Smooth muscle cell (in vitro differentiated cells): ENCODE results near the gene C19orf53. TPM values are rescaled to one million over a fixed set of nuclear protein-coding genes. Genes with fewer than 3 reads are reported as not detected.

Source experiments
- DNase-seq: peaks from one replicate; lab custom pipeline; 2025; ENCODE audit not compliant: unreplicated experiment; lab: John Stamatoyannopoulos, UW
- H2AFZ ChIP-seq: fragments of 200-600 bp; sonication (generic); 2 replicates; pipeline ENCODE4 v1.6.0; 2016; ENCODE audit warnings: antibody characterized with exemption, low read depth, mild to moderate bottlenecking
- H3F3A ChIP-seq: fragments of 200-600 bp; sonication (generic); 2 replicates; pipeline ENCODE4 v1.6.0; 2017; ENCODE audit warnings: antibody characterized with exemption, low read depth
- H3K27ac ChIP-seq: fragments of 200-600 bp; sonication (generic); 2 replicates; pipeline ENCODE4 v1.5.1; 2016; ENCODE audit warnings: low read depth, mild to moderate bottlenecking
- H3K27me3 ChIP-seq: fragments of 200-600 bp; sonication (generic); 2 replicates; pipeline ENCODE4 v1.6.1; 2016; ENCODE audit warnings: low read depth, mild to moderate bottlenecking
- H3K36me3 ChIP-seq: fragments of 200-600 bp; sonication (generic); 2 replicates; pipeline ENCODE4 v1.5.1; 2016; ENCODE audit warnings: low read depth
- H3K4me1 ChIP-seq: fragments of 200-600 bp; sonication (generic); 2 replicates; pipeline ENCODE4 v1.5.1; 2016; ENCODE audit warnings: low read depth
- H3K4me2 ChIP-seq: fragments of 200-600 bp; sonication (generic); 2 replicates; pipeline ENCODE4 v1.6.0; 2016; ENCODE audit warnings: mild to moderate bottlenecking
- H3K4me3 ChIP-seq: fragments of 200-600 bp; sonication (generic); 2 replicates; pipeline ENCODE4 v1.5.1; 2016; ENCODE audit warnings: mild to moderate bottlenecking
- H3K79me2 ChIP-seq: fragments of 200-600 bp; sonication (generic); 2 replicates; pipeline ENCODE4 v1.6.0; 2016; ENCODE audit warnings: low read depth, mild to moderate bottlenecking
- H3K9ac ChIP-seq: fragments of 200-600 bp; sonication (generic); 2 replicates; pipeline ENCODE4 v1.6.0; 2016; ENCODE audit warnings: low read depth
- H3K9me3 ChIP-seq: fragments of 200-600 bp; sonication (generic); replicated peaks from 2 replicates; pipeline ENCODE4 v1.5.1; 2016; ENCODE audit warnings: low read depth
- H4K20me1 ChIP-seq: fragments of 200-600 bp; sonication (generic); 2 replicates; pipeline ENCODE4 v1.6.0; 2016; ENCODE audit warnings: low read depth
- WGBS: methylation state at CpG from one replicate; pipeline ENCODE4 v1.1.7; 2016; ENCODE audit warnings: low lambda C conversion rate; 5-methylcytosine and 5-hydroxymethylcytosine counted together
- polyA plus RNA-seq: library from polyadenylated mRNA; unstranded; fragments of >200 nt; fragmentation: Nextera tagmentation; extraction: Ambion mirVana; gene quantifications from 2 replicates; pipeline ENCODE4 v1.2.1, GENCODE V29; 2016
- total RNA-seq: library from RNA; depleted of rRNA; stranded (reverse); fragments of >200 nt; gene quantifications from 2 replicates; pipeline ENCODE4 v1.2.3, GENCODE V29; 2014
- TF ChIP-seq, protein P1 (sequence below): fragments of 200-600 bp; sonication (generic); IDR thresholded peaks from 2 replicates; pipeline ENCODE4 v1.5.1; 2017; ENCODE audit warnings: borderline replicate concordance, mild to moderate bottlenecking, antibody characterized with exemption; ENCODE audit not compliant: insufficient read depth, poor library complexity, severe bottlenecking

C19orf53 gene
- total and polyA plus RNA-seq, 2 experiments from 2014 or later: 192 to 298 TPM

DNA sequence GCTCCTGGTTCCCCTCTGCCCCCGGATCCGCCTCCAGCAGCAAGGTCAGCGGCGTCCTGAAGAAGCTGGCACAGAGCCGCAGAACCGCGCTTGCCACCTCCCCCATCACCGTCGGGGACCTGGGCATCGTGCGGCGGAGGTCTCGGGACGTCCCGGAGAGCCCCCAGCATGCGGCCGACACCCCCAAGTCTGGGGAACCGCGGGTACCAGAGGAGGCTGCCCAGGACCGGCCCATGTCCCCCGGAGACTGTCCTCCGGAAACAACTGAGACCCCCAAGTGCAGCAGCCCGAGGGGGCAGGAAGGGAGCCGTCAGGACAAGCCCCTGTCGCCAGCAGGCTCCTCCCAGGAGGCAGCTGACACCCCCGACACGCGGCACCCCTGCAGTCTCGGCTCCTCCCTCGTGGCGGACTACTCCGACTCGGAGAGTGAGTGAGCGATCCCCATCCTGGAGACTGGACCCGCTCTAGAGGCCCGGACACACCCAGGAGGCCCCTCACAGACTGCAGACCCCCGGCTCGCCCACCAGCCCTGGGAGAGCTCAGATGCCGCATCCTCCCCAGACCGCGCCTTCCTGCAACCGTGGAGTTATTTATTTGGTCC is 11.5 kb upstream of the C19orf53 start:
- Histone ChIP-seq H3K27me3 (no peaks in the 10 kb centered on the region), H3K27ac (no peak overlapping the region), H3K9me3 (no peaks in the 10 kb centered on the region), H2AFZ (no peak overlapping the region), H3F3A (no peaks in the 10 kb centered on the region), H3K36me3 (no peaks in the 10 kb centered on the region), H3K79me2 (no peaks in the 10 kb centered on the region), H3K4me1 (no peaks in the 10 kb centered on the region), H3K4me3 (no peak overlapping the region), H3K9ac (no peak overlapping the region), H3K4me2 (no peak overlapping the region), H4K20me1 (no peaks in the 10 kb centered on the region)
- no peak for DNase-seq
- WGBS: 95% methylated on average over 42 of the region's 42 CpGs
- TF ChIP-seq, protein P1, sequence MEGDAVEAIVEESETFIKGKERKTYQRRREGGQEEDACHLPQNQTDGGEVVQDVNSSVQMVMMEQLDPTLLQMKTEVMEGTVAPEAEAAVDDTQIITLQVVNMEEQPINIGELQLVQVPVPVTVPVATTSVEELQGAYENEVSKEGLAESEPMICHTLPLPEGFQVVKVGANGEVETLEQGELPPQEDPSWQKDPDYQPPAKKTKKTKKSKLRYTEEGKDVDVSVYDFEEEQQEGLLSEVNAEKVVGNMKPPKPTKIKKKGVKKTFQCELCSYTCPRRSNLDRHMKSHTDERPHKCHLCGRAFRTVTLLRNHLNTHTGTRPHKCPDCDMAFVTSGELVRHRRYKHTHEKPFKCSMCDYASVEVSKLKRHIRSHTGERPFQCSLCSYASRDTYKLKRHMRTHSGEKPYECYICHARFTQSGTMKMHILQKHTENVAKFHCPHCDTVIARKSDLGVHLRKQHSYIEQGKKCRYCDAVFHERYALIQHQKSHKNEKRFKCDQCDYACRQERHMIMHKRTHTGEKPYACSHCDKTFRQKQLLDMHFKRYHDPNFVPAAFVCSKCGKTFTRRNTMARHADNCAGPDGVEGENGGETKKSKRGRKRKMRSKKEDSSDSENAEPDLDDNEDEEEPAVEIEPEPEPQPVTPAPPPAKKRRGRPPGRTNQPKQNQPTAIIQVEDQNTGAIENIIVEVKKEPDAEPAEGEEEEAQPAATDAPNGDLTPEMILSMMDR: no peak

DNA sequence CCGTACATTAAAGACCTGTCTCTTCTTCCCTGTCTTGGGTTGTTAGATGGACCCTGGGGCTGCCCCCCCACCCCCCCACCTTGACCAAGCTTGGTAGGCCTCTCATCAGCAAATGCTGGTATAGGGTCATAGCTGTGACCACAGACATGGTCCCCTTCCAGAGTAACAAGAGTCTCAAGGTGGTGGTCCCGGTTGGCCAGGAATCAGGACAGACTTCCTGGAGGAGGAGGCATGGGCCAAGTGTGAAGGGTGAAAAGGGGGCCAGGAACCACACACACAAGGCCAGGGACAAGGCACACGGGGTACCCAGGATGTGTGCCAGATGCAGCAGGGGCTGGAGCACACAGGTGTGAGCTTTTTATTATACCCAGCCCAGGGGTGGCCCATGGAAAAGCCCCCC is 11.0 kb upstream of the C19orf53 start:
- WGBS: 97% methylated on average over 3 of the region's 3 CpGs

DNA sequence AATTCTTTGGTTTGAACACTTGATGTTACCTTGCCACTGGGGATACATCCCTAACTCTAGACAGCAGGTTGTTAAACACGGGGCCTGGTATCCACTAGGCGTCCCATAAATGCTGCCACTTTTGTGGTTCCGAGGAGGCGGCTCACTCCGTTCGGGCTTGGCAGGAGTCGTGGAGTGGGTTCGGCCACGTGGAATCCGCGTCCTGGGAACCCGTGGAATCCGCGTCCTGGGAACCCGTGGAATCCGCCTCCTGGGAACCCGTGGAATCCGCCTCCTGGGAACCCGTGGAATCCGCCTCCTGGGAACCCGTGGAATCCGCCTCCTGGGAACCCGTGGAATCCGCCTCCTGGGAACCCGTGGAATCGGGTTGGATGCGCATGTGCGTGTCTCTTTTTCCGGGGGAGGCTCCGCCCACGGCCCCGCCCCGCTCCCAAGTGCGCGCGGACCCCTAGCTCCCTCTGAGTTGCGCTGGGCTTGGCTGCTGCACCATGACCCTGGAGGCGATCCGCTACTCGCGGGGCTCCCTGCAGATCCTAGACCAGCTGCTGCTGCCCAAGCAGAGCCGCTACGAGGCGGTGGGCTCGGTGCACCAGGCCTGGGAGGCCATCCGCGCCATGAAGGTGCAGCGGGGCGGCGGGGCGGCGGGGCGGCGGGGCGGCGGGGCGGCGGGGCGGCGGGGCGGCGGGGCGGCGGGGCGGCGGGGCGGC is 10.0 kb upstream of the C19orf53 start, which contains the start of gene MRI1:
Gene MRI1, plus strand, starts transcription at position 422 of the 707 bp plus-strand sequence. Its CDS starts 67 bp downstream, at position 489.
- Histone ChIP-seq H3K36me3 (no peaks in the 10 kb centered on the region), H3K4me1 (no peaks in the 10 kb centered on the region), H3K79me2 (no peaks in the 10 kb centered on the region), H3K4me3 (peak within 1 kb of the TSS; percentile 73), H3K27me3 (no peaks in the 10 kb centered on the region), H3K9ac (peak within 1 kb of the TSS; percentile 39), H3F3A (no peaks in the 10 kb centered on the region), H2AFZ (peak within 1 kb of the TSS; percentile 66), H3K4me2 (peak within 1 kb of the TSS; percentile 93), H4K20me1 (no peaks in the 10 kb centered on the region), H3K9me3 (no peaks in the 10 kb centered on the region), H3K27ac (no peak within 1 kb of the TSS)
- DNase-seq: peak; percentile 32
- WGBS: 34% methylated on average over 34 of the region's 67 CpGs
- TF ChIP-seq, protein P1: no peak

More for the DNA sequence above, 11.0 kb upstream of the C19orf53 start:
- no peak overlapping the region for H2AFZ ChIP-seq
- H3K4me3 ChIP-seq: no peak overlapping the region
- H3K4me1 ChIP-seq: no peaks in the 10 kb centered on the region
- no peaks in the 10 kb centered on the region for H3K79me2 ChIP-seq
- no peaks in the 10 kb centered on the region for H4K20me1 ChIP-seq
- no peak overlapping the region for H3K4me2 ChIP-seq
- H3K36me3 ChIP-seq: no peaks in the 10 kb centered on the region
- DNase-seq: no peak
- TF ChIP-seq, protein P1: no peak
- no peak overlapping the region for H3K27ac ChIP-seq
- H3K9ac ChIP-seq: no peak overlapping the region
- H3K9me3 ChIP-seq: no peaks in the 10 kb centered on the region
- H3K27me3 ChIP-seq: no peaks in the 10 kb centered on the region
- H3F3A ChIP-seq: no peaks in the 10 kb centered on the region
